Measurements from ENCODE around the gene DMD.

Gene DMD

DNA sequence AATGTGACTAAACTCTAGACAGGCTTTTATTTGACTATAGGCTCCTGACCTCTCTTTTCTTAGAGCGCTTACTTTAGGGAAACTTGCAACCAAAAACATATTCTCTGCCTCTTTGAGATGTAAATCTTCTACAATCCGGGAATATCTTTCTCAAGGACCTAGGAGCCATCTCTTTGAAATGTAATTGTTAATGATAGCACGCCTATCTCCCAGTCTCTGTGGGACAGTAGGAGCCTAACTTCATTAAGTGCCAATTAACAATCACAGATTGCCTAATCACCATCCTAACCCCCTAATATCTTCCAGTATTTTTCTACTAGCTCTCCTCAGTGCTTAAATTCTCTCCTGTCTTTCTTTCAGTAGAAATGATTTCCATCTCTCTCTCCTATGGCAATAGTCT, 628.6 kb downstream of the DMD start:
- H3K9ac ChIP-seq (ENCODE audit: low read depth, low read length, poor library complexity, severe bottlenecking): no peak overlapping the region
- H2AFZ ChIP-seq (ENCODE audit: low read length): no peak overlapping the region
- no peaks in the 10 kb centered on the region for H3K27me3 ChIP-seq (ENCODE audit: insufficient read depth, low read length, poor library complexity, severe bottlenecking)
- no peaks in the 10 kb centered on the region for H3K9me2 ChIP-seq (replicated peaks; ENCODE audit: low read depth, low read length)
- H3K4me2 ChIP-seq (ENCODE audit: low read depth, low read length, poor library complexity, severe bottlenecking): no peak overlapping the region
- H3K79me2 ChIP-seq (ENCODE audit: insufficient read depth, low read length): no peaks in the 10 kb centered on the region
- H3K4me3 ChIP-seq (ENCODE audit: low read length, poor library complexity, severe bottlenecking): no peak overlapping the region
- H3F3A ChIP-seq (ENCODE audit: low read depth): no peaks in the 10 kb centered on the region
- H3K9me3 ChIP-seq (ENCODE audit: insufficient read depth, low read depth, low read length): no peaks in the 10 kb centered on the region
- H3K36me3 ChIP-seq (ENCODE audit: insufficient read depth, low read length): no peaks in the 10 kb centered on the region
- no peaks in the 10 kb centered on the region for H4K20me1 ChIP-seq (ENCODE audit: insufficient read depth, low read length, poor library complexity, severe bottlenecking)
- no peak for TF ChIP-seq EZH2phosphoT487 (IDR thresholded peaks at IDR 0.05; ENCODE audit: borderline replicate concordance)
- TF ChIP-seq, protein P1, sequence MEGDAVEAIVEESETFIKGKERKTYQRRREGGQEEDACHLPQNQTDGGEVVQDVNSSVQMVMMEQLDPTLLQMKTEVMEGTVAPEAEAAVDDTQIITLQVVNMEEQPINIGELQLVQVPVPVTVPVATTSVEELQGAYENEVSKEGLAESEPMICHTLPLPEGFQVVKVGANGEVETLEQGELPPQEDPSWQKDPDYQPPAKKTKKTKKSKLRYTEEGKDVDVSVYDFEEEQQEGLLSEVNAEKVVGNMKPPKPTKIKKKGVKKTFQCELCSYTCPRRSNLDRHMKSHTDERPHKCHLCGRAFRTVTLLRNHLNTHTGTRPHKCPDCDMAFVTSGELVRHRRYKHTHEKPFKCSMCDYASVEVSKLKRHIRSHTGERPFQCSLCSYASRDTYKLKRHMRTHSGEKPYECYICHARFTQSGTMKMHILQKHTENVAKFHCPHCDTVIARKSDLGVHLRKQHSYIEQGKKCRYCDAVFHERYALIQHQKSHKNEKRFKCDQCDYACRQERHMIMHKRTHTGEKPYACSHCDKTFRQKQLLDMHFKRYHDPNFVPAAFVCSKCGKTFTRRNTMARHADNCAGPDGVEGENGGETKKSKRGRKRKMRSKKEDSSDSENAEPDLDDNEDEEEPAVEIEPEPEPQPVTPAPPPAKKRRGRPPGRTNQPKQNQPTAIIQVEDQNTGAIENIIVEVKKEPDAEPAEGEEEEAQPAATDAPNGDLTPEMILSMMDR (conservative IDR thresholded peaks at IDR 0.05; ENCODE audit: low read length): no peak
- H3K4me1 ChIP-seq (ENCODE audit: insufficient read depth, low read length, poor library complexity, severe bottlenecking): no peaks in the 10 kb centered on the region

DNA sequence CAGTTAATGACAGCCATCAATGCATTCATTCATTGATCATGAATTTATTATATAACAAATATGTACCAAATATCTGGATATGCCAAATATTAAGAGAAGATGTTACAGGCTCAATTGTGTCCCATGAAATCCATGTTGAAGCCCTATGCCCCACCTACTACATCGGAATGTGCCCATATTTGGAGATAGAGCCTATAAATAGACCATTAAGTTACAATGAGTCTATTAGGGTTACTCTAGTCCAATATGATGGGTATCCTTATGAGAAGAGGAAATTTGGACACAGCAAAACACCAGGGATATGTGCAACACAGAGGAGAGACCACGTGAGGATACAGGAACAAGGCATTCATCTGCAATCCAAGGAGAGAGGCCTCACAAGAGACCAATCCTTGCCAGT, 634.5 kb downstream of the DMD start:
- Histone ChIP-seq H3F3A (ENCODE audit: low read depth) (no peaks in the 10 kb centered on the region), H3K4me3 (ENCODE audit: low read length, poor library complexity, severe bottlenecking) (no peak overlapping the region), H3K4me1 (ENCODE audit: insufficient read depth, low read length, poor library complexity, severe bottlenecking) (no peaks in the 10 kb centered on the region), H3K79me2 (ENCODE audit: insufficient read depth, low read length) (no peaks in the 10 kb centered on the region), H3K27me3 (ENCODE audit: insufficient read depth, low read length, poor library complexity, severe bottlenecking) (no peaks in the 10 kb centered on the region), H3K4me2 (ENCODE audit: low read depth, low read length, poor library complexity, severe bottlenecking) (no peak overlapping the region), H3K36me3 (ENCODE audit: insufficient read depth, low read length) (no peaks in the 10 kb centered on the region), H3K9me3 (ENCODE audit: insufficient read depth, low read depth, low read length) (no peaks in the 10 kb centered on the region), H4K20me1 (ENCODE audit: insufficient read depth, low read length, poor library complexity, severe bottlenecking) (no peaks in the 10 kb centered on the region), H2AFZ (ENCODE audit: low read length) (no peak overlapping the region), H3K9me2 (replicated peaks; ENCODE audit: low read depth, low read length) (no peaks in the 10 kb centered on the region), H3K9ac (ENCODE audit: low read depth, low read length, poor library complexity, severe bottlenecking) (no peak overlapping the region)
- TF ChIP-seq, protein P1 (conservative IDR thresholded peaks at IDR 0.05; ENCODE audit: low read length): no peak
- no peak for TF ChIP-seq EZH2phosphoT487 (IDR thresholded peaks at IDR 0.05; ENCODE audit: borderline replicate concordance)

DNA sequence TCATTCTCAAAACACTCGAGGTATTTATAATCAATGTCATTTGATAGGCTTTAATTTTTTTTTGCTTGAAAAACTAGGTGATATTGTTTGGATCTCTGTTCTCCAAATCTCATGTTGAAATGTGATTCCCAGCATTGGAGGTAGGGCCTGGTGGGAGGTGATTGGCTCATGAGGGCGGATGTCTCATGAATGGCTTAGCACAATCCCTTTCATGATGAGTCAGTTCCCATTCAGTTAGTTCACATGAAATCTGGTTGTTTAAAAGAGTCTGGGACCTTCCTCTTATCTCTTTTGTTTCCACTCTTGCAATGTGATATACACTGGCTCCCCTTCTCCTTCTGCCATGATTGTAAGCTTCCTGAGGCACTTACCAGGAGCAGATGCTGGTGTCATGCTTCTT, 638.7 kb downstream of the DMD start:
- no peaks in the 10 kb centered on the region for H3K36me3 ChIP-seq (ENCODE audit: insufficient read depth, low read length)
- no peaks in the 10 kb centered on the region for H3K9me3 ChIP-seq (ENCODE audit: insufficient read depth, low read depth, low read length)
- H4K20me1 ChIP-seq (ENCODE audit: insufficient read depth, low read length, poor library complexity, severe bottlenecking): no peaks in the 10 kb centered on the region
- H3K4me1 ChIP-seq (ENCODE audit: insufficient read depth, low read length, poor library complexity, severe bottlenecking): no peaks in the 10 kb centered on the region
- no peaks in the 10 kb centered on the region for H3K9me2 ChIP-seq (replicated peaks; ENCODE audit: low read depth, low read length)
- no peak overlapping the region for H2AFZ ChIP-seq (ENCODE audit: low read length)
- no peaks in the 10 kb centered on the region for H3K79me2 ChIP-seq (ENCODE audit: insufficient read depth, low read length)
- TF ChIP-seq, protein P1 (conservative IDR thresholded peaks at IDR 0.05; ENCODE audit: low read length): no peak
- no peak for TF ChIP-seq EZH2phosphoT487 (IDR thresholded peaks at IDR 0.05; ENCODE audit: borderline replicate concordance)
- no peak overlapping the region for H3K4me2 ChIP-seq (ENCODE audit: low read depth, low read length, poor library complexity, severe bottlenecking)
- no peak overlapping the region for H3K9ac ChIP-seq (ENCODE audit: low read depth, low read length, poor library complexity, severe bottlenecking)
- H3K27me3 ChIP-seq (ENCODE audit: insufficient read depth, low read length, poor library complexity, severe bottlenecking): no peaks in the 10 kb centered on the region
- H3K4me3 ChIP-seq (ENCODE audit: low read length, poor library complexity, severe bottlenecking): no peak overlapping the region
- no peaks in the 10 kb centered on the region for H3F3A ChIP-seq (ENCODE audit: low read depth)
